Central memory CD8-positive, alpha-beta T cell (primary cell): ENCODE results near the gene ATP7B.

Experiments
- ATAC-seq: fragments of 150-1000 bp; cut with Tn5 transposase; replicated peaks from 2 replicates; pipeline ENCODE4 v1.10.0; 2022; ENCODE audit warnings: mild to moderate bottlenecking, moderate FRiP score, moderate number of reproducible peaks; ENCODE audit not compliant: poor library complexity, severe bottlenecking; ENCODE audit errors: extremely low read depth
- DNase-seq, 2 donors: peaks; one replicate each; pipeline ENCODE4 v3.0.0; 2021; ENCODE audit warnings: low spot score in 2 of 2
- H3K27ac Mint-ChIP-seq: one replicate; pipeline ENCODE4 v1.8.0; 2022; ENCODE audit warnings: low read depth, mild to moderate bottlenecking, moderate library complexity, mixed read lengths
- H3K27me3 Mint-ChIP-seq: one replicate; pipeline ENCODE4 v1.8.0; 2022; ENCODE audit warnings: mixed read lengths
- H3K36me3 Mint-ChIP-seq: one replicate; pipeline ENCODE4 v1.8.0; 2022; ENCODE audit warnings: mild to moderate bottlenecking, moderate library complexity, mixed read lengths; ENCODE audit not compliant: insufficient read depth
- H3K4me1 Mint-ChIP-seq: one replicate; pipeline ENCODE4 v1.8.0; 2022; ENCODE audit warnings: mixed read lengths
- H3K4me3 Mint-ChIP-seq: one replicate; pipeline ENCODE4 v1.8.0; 2022; ENCODE audit warnings: mild to moderate bottlenecking, moderate library complexity, mixed read lengths
- H3K9me3 Mint-ChIP-seq: one replicate; pipeline ENCODE4 v1.8.0; 2022; ENCODE audit warnings: mixed read lengths

ATP7B gene

DNA sequence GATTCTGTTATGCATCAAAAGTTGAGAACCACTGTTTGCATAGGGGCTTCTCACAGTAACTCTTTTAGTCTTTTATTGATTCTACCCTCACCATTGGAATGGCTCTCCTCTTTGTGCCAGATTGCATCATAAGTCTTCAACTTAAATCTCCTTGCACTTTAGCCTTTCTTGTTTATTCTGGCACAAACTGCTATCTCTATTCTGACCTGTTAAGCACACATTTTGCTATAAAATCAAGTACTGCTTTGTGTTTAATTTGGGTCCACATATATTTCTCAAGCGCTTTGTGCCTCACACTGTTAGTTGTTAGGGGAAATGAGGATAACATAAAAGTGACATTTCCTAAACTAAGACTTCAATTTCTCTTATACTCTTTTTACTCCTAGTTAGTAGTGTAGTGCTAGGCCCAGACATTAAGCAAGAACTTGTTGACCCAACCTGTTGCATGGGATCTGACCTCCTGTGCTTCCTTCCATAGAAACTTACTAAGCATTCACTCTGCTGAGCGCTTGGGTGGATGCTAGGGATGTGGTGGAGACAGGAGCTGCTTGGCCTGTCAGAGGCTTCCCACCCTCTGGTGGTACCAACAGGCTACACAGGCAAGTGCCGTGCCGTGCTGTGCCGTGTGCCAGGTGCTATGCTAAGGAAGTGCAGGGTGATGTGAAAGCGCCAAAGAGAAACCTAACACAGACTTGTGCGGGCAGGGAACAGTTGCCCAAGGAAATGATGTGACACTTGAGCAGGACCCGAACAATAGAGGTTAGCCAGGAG is 14.4 kb upstream of the ATP7B start:
- Mint-ChIP-seq H3K27me3 (no peaks in the 10 kb centered on the region), H3K4me3 (no peak overlapping the region), H3K4me1 (peaks cover 48% of the 10 kb centered on the region), H3K36me3 (peaks cover 37% of the 10 kb centered on the region), H3K9me3 (no peaks in the 10 kb centered on the region), H3K27ac (no peak overlapping the region)
- DNase-seq (no peak), ATAC-seq (no peak)

DNA sequence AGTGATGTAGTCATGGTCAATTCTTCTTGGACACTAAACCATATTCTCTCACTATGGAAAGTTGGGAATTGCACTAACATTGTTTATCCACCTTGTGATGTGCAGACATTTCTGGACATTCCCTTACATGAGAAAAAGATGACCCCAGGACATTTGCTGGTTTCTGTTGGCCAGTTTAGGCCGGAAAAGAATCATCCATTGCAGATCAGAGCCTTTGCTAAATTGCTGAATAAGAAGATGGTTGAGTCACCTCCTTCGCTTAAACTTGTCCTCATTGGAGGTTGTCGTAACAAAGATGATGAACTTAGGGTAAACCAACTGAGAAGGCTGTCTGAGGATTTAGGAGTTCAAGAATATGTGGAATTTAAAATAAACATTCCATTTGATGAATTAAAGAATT is 13.2 kb upstream of the ATP7B start, which contains the start of gene UTP14C:
Gene UTP14C (plus strand): TSS at position 211 of the 400 bp plus-strand sequence. CDS start 4,114 bp downstream, outside the sequence.
- no peak within 1 kb of the TSS for H3K27ac Mint-ChIP-seq
- no peak within 1 kb of the TSS for H3K4me3 Mint-ChIP-seq
- H3K36me3 Mint-ChIP-seq, result peaks cover 42% of the 10 kb centered on the region
- H3K27me3 Mint-ChIP-seq, result no peaks in the 10 kb centered on the region
- no peak for DNase-seq
- H3K4me1 Mint-ChIP-seq, result peaks cover 42% of the 10 kb centered on the region
- H3K9me3 Mint-ChIP-seq, result no peaks in the 10 kb centered on the region
- no peak for ATAC-seq

DNA sequence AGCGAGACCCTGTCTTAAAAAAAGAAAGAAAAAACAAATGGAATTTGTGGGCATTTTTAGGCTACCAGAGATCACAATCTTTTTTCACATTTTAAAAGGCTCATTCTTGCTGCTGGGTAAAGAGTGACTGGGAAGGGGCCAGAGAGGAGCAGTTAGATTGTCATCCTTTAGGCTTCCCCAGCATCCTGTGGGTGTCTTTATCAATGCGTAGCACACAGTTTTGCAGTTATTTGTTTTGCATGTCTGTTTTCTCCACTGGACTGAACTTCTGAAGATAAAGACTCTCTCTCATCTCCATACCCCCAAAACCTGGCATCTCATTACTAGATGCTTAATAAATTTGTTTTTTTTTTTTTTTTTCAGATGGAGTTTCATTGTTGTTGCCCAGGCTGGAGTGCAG is 11.1 kb upstream of the ATP7B start:
- peaks cover 39% of the 10 kb centered on the region for H3K36me3 Mint-ChIP-seq
- no peaks in the 10 kb centered on the region for H3K27me3 Mint-ChIP-seq
- H3K27ac Mint-ChIP-seq, result no peak overlapping the region
- H3K4me1 Mint-ChIP-seq, result peaks cover 46% of the 10 kb centered on the region
- no peaks in the 10 kb centered on the region for H3K9me3 Mint-ChIP-seq
- ATAC-seq (no peak), DNase-seq (no peak)
- no peak overlapping the region for H3K4me3 Mint-ChIP-seq

DNA sequence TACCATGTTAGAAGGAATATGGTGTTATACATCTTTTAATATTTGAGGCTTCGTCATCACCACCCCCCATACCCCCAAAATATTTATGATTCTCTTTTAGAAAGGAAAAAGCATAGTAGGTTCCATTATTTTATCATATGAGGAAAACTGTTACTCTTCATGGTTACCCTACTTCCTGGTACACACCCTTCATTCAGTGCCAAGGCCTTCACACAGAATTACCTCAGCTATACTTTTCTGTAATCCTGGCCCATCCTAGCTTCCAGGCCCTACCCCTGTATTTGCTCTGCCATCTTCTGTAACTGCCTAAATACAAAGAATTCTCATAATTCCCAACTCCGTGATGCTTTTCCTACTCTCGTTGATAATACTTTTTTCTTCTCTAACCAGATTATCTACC is 8.9 kb upstream of the ATP7B start:
- no peak for ATAC-seq
- DNase-seq, result no peak
- H3K36me3 Mint-ChIP-seq, result peaks cover 40% of the 10 kb centered on the region
- no peak overlapping the region for H3K27ac Mint-ChIP-seq
- H3K9me3 Mint-ChIP-seq, result no peaks in the 10 kb centered on the region
- H3K4me3 Mint-ChIP-seq, result no peak overlapping the region
- peaks cover 37% of the 10 kb centered on the region for H3K4me1 Mint-ChIP-seq
- H3K27me3 Mint-ChIP-seq, result no peaks in the 10 kb centered on the region

DNA sequence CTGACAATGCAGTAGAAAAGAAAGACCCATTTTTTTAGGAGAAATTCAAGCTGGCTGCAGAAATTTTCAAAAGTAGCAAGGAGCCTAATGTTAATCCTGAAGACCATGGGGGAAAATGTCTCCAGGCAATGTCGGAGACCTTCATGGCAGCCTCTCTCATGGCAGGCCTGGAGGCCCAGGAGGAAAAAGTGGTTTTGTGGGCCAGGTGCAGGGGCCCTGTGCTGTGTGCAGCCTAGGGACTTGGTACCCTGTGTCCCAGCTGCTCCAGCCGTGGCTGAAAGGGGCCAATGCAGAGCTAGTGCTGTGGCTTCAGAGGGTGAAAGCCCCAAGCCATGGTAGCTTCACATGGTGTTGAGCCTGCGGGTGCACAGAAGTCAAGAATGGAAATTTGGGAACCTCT is 5.0 kb upstream of the ATP7B start:
- Mint-ChIP-seq H3K27ac (no peak overlapping the region), H3K4me3 (no peak overlapping the region), H3K36me3 (peaks cover 33% of the 10 kb centered on the region), H3K27me3 (peaks cover under 1% of the 10 kb centered on the region), H3K9me3 (no peaks in the 10 kb centered on the region), H3K4me1 (peaks cover 48% of the 10 kb centered on the region)
- ATAC-seq (no peak), DNase-seq (no peak)

DNA sequence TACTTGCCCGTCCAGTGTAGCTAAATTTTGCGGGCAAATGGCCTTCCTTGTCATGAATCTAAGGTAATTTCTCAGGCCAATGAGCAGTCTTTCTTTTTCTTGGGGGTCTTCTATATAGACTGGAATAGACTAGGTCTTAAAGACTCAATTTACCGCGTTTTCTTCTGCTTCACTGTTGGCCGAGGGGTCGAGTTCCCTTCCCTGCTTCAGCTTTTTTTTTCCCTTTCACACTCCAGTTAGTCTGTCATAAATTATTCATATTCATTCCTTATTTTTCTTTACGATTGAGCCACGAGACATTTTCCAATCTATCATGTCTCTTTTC is 1.2 kb upstream of the ATP7B start:
- peak overlapping the region; percentile 93 for H3K4me3 Mint-ChIP-seq
- peaks cover 40% of the 10 kb centered on the region for H3K4me1 Mint-ChIP-seq
- peak overlapping the region; percentile 95 for H3K27ac Mint-ChIP-seq
- peaks cover 32% of the 10 kb centered on the region for H3K27me3 Mint-ChIP-seq
- peaks cover 14% of the 10 kb centered on the region for H3K36me3 Mint-ChIP-seq
- ATAC-seq, result no peak
- H3K9me3 Mint-ChIP-seq, result no peaks in the 10 kb centered on the region
- DNase-seq, result no peak

DNA sequence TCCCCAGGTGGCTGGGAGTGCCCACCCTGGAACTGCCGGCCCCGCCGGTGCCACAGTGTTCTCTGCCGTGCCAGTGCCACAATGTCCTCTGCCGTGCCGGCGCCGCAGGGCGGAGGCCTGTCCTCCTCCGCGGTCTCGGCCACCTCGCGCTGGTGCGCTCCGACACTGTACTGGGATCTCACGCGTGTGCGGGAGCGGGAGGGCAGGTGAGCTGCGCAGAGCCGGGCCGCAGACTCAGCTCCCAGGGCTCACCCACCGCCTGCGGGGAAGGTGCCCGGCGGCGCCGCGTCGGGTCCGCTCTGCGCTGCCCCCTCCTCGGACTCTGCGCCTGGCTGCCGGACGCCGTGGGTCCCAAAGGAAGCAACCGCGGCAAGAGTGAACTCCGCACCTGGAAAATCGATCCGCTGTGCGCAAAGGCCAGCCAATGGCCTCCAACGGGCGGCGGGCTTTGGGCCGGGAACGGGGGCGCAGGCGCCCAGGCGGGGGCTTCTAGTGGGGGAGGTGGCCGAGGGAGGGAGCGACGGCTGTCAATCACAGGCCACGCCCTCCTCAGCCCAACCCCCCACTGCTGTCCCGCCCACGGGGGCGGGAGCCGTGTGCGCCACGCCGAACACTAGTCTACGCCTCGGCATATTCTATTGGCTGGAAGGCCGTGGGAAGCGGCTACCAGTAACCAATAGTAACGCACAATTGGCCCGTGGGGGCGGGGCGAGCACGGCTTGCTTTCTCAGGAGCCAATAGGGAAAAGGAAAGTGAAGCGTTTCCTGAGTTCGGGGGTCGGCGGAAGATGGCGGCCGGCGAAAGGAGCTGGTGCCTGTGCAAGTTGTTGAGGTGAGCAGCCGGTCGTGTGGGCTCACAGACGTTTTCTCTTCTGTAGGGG is 622 bp upstream of the ATP7B start, which contains the start of gene ALG11:
Gene ALG11 (plus strand): TSS at position 767 of the 880 bp plus-strand sequence. CDS start 21 bp downstream, at position 788.
- Mint-ChIP-seq H3K4me1 (peaks cover 34% of the 10 kb centered on the region), H3K27me3 (peaks cover 32% of the 10 kb centered on the region), H3K9me3 (no peaks in the 10 kb centered on the region), H3K4me3 (peak within 1 kb of the TSS; percentile 93), H3K36me3 (peaks cover 12% of the 10 kb centered on the region), H3K27ac (peak within 1 kb of the TSS; percentile 95)
- ATAC-seq, result peak; percentile 99
- peak; percentile 100 for DNase-seq

DNA sequence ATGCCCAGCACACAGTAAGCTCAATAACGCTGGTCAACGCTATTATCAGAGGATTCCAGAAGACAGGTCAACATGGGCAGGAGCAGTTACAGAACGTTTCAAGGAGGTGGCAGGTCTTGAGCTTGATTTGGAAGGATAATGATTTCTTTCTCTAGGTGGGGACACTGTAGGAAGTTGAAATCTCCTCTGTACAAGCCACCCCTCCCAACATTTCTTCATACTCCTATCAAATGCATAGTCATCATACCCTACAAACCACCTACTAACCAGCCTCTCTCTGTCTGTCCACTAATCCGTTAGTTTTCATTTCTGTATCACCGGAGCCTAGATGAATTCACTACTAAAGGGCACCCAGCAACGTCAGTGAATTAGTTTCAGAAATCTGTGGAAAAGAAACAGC is 1.3 kb downstream of the ATP7B start:
- H3K9me3 Mint-ChIP-seq, result no peaks in the 10 kb centered on the region
- H3K27me3 Mint-ChIP-seq, result peaks cover 32% of the 10 kb centered on the region
- no peak overlapping the region for H3K27ac Mint-ChIP-seq
- peaks cover 26% of the 10 kb centered on the region for H3K4me1 Mint-ChIP-seq
- peaks cover 11% of the 10 kb centered on the region for H3K36me3 Mint-ChIP-seq
- DNase-seq (no peak), ATAC-seq (no peak)
- H3K4me3 Mint-ChIP-seq, result peak overlapping the region; percentile 93

DNA sequence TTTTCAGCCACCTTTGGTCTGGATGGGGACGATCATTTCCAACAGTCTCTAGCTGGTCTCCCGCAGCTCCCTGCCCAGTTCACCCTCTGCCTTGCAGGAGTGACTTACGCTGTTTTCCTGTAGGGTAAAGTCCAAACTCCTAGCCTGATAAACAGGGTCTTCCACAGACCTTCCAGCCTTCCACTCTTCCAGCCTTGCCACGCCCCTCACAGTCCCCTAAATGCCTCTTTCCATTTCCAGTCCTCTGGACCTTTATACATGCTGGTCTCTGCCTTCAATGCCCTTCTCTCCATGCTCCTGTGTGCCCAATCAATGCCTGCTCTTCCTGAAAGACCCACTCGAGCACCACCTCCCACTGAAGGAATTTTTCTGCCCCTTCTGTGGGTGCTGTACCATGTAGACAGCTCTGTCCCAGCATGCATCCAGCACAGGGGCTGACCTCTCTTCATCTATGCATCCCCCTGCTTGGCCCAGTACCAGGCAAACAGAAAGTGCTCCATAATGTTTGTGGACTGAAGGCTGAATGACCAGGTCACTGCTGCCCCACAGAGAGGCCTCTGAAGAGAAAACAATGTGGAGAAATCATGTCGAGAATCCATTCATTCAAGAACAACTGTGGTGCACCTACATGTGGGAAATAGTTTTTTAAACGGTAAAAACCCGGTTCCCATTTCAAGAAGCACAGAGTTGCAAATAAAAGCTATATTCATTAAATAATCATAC is 4.6 kb downstream of the ATP7B start:
- Mint-ChIP-seq H3K27me3 (peaks cover 32% of the 10 kb centered on the region), H3K36me3 (peaks cover 1% of the 10 kb centered on the region), H3K9me3 (no peaks in the 10 kb centered on the region), H3K27ac (no peak overlapping the region), H3K4me3 (no peak overlapping the region), H3K4me1 (peaks cover 11% of the 10 kb centered on the region)
- ATAC-seq (no peak), DNase-seq (no peak)

DNA sequence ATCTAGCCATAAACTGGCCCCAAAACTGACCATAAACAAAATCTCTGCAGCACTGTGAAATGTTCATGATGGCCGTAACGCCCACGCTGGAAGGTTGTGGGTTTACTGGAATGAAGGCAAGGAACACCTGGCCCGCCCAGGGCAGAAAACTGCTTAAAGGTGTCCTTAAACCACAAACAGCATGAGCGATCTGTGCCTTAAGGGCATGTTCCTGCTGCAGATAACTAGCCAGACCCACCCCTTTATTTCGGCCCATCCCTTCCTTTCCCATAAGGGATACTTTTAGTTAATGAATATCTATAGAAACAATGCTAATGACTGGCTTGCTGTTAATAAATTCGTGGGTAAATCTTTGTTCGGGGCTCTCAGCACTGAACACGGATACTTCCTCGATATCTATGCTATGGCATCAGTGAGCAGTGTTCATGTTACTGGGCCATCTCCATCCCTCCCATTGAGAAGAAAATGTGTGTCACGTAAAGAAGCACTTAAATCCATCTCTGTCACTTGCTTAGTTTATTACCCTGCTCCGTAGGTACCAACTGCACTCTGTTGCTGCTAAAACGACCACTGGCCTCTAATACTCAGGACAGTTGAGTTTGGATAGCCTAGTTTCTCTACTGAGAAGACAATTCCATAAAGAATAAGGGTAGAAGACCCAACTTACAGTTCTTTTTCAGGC is 5.3 kb downstream of the ATP7B start:
- no peak for ATAC-seq
- Mint-ChIP-seq H3K27me3 (peaks cover 28% of the 10 kb centered on the region), H3K4me3 (no peak overlapping the region), H3K36me3 (no peaks in the 10 kb centered on the region), H3K27ac (no peak overlapping the region), H3K9me3 (no peaks in the 10 kb centered on the region), H3K4me1 (peaks cover 8% of the 10 kb centered on the region)
- DNase-seq, result no peak

DNA sequence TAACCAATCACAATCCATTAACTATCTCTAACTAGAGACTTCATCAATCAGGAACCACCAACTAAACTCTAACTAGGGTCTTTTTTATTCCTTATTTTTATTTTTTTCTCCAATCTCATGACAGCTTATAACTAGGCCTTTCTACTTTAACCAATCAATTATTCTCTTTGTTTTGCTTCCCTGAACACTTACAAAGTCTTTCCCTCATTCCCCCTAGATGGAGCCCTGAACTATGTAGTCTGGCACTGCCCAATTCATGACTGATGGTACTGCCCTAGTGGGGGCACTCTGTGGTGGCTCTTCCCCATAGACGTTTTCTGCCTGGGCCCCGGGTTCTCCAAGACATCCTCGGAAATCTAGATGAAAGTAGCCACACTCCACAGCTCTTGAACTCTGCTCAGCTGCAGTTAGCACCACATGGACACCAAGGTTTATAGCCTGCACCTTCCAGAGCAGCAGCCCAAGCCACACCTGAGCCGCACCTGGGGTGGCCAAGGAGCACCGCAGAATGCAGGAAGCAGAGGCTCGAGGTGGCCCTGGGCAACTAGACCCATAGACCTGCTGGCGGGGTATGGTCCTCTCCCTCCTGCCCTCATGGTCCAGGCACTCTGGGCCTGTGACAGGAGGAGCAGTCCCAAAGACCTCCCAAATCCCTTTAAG is 6.6 kb downstream of the ATP7B start:
- DNase-seq, result no peak
- Mint-ChIP-seq H3K4me1 (no peaks in the 10 kb centered on the region), H3K36me3 (no peaks in the 10 kb centered on the region), H3K4me3 (no peak overlapping the region), H3K27me3 (peaks cover 22% of the 10 kb centered on the region), H3K9me3 (no peaks in the 10 kb centered on the region), H3K27ac (no peak overlapping the region)
- no peak for ATAC-seq

DNA sequence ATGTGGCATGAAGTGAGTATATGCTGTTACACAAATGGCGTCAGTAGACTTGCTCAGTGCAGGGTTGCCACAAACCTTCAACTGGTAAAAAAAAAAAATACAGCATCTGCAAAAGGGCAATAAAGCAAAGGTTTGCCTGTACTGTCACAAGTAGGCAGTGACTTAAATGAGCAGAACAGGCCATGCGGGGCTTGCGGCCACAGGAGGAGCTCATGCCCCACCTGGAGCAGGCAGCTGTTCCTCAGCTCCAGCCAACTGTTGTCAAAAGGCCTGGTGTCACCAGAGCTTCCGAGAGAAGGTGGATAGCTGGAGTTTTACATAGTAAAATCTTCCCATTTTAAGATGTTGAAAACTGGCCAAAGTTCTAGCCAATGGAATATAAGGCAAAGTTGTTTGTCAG is 7.7 kb downstream of the ATP7B start:
- no peak for DNase-seq
- H3K36me3 Mint-ChIP-seq, result no peaks in the 10 kb centered on the region
- no peak overlapping the region for H3K27ac Mint-ChIP-seq
- no peak overlapping the region for H3K4me3 Mint-ChIP-seq
- ATAC-seq, result no peak
- H3K4me1 Mint-ChIP-seq, result no peaks in the 10 kb centered on the region
- H3K9me3 Mint-ChIP-seq, result no peaks in the 10 kb centered on the region
- H3K27me3 Mint-ChIP-seq, result peaks cover 22% of the 10 kb centered on the region
